Lower leg skin (tissue), 3 donors: ENCODE measurements around the gene OGDH.

Source experiments
- CTCF ChIP-seq, 3 donors: fragments of 450-650 bp; IDR thresholded peaks; one replicate each; pipeline ENCODE4 v1.5.1; 2016; ENCODE audit warnings: antibody characterized with exemption in 3 of 3, mild to moderate bottlenecking in 3 of 3, moderate library complexity in 2 of 3
- POLR2A ChIP-seq, 2 donors: fragments of 450-650 bp; IDR thresholded peaks; one replicate each; pipeline ENCODE4 v1.6.1; 2016 to 2017; ENCODE audit warnings: antibody characterized with exemption in 2 of 2, mild to moderate bottlenecking in 1 of 2, moderate library complexity in 1 of 2

- TF ChIP-seq CTCF (IDR thresholded peaks at IDR 0.05) (no peak), POLR2A (IDR thresholded peaks at IDR 0.05) (no peak)
These were observed 99.0 kb downstream of the OGDH start for GRCh38 chr7:44705434-44705833.
